HG03432 (cell line): ENCODE results near the gene KCNA1.
"Not testable (repeated sequence)": the region's sequence is repeated elsewhere in the genome, so short reads cannot be mapped to it uniquely, and the experiment has no call there.

Experiments used
- ATAC-seq: cut with Tn5 transposase; IDR thresholded peaks from one replicate; pipeline ENCODE4 v1.9.1; 2021; ENCODE audit warnings: mild to moderate bottlenecking, moderate library complexity; ENCODE audit not compliant: unreplicated experiment

The KCNA1 gene

DNA sequence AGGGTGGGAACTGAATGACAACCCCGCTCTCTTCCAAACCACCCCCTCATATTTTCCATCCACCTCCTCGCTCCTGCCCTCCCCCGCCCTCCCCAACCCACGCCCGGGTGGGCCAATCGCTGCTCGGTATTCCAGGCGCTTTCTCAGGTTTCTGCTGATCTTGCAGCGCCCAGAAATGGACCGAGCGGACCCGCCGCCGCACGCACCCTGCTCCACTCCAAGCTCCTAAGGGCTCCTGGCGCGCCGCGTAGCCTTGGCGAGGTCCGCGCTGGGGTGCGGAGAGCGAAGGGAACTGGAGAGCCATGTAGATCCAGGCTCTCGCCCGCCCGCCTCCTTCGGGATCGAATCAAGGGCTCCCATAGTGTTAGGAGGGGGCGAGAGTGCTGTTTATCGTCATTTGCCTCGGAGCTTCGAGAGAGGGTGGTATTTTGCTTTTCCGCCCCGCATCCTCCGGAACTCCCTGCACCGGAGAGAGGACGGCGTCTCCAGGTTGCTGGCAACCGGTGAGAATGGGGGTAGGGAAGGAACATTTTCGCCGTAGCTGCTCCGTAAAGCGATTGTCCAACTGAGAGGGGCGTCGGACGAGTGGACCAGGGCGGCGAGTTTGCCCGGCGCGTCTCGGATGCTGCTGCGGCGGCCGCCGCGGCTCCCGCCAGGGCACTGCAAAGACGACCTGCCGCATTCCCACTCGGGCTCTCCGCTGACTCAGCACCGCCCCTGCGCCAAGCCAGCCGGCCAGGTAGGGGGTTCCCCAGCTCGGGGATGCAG, at the start of gene KCNA1:
Gene KCNA1 (plus strand): TSS at position 172 of the 768 bp plus-strand sequence. CDS start 1,474 bp downstream, outside the sequence.
- no peak for ATAC-seq

DNA sequence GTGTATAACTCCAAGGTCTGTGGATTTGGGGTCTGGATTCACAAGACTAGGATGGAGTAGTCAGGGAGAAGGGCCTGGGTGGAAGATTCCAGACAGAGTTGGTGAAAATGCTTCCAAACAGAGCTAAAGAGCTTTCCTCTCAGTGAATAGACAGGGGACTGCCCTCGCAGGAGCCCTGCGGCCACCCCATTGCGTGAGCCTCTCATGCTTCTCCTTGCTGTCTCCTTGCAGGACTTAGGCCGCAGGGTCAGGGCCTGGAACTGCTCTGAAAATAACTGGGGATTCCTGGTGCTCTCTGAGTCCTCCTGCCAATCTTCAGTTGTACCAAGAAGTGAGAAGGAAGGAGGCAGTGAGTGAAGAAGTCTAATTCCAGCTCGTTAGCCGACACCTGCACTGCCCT, 49.0 kb upstream of the KCNA1 start:
- ATAC-seq = no peak

DNA sequence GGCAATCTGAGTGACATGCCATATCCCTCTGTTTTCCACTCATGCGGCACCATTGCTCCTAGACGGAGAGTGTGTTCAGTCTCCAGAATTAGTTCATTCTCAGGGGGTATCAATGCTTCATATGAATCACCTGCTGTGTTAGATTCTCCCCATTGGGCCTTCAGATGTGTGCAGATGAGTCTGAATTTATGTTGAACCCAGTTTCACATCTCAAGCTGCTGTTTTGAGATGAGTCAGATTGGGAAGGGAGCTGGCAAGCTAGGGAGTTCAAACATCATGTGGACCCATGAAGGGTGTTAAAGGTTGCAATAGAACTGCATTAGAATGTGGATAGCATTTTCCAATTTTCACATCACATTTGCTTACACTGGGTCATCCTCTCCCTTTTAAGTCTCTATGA, 46.9 kb upstream of the KCNA1 start:
- no peak for ATAC-seq

DNA sequence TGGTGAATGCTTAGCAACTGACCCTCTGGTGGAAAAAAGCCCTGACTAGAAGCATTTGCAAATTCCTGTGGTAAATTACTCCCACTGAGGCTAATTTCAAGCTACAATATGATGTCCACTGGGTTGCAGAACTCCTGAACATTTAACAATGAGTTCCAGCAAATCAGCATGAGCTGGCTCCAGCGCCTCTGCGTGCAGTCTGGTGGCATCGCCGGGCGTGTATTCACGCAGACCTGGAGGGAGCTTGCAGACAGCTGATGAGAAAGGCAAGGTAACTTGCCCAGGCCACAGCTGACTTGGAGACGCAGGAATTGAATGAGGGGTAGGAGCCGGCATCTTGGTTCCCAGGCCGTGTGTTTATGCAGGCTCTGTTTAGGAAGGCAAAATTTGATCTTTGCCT, 45.1 kb upstream of the KCNA1 start:
- no peak for ATAC-seq

DNA sequence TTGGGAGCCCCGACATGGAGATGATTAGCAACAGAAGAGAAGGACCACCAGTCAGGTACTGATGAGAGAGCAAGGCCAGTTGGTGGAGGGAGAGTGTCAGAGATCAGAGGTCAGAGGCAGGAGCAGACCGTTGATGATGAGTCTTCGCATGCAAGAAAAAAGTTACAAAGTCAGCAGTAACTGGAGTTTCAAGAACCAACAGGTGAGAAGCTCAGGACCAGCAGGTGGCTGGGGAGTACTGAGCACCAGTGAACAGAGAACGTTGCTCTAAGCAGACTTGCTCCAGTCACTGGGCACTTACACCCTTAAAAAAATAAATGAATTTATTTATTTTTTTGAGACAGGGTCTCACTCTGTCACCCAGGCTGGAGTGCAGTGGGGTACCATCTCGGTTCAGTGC, 44.5 kb upstream of the KCNA1 start:
- no peak for ATAC-seq

DNA sequence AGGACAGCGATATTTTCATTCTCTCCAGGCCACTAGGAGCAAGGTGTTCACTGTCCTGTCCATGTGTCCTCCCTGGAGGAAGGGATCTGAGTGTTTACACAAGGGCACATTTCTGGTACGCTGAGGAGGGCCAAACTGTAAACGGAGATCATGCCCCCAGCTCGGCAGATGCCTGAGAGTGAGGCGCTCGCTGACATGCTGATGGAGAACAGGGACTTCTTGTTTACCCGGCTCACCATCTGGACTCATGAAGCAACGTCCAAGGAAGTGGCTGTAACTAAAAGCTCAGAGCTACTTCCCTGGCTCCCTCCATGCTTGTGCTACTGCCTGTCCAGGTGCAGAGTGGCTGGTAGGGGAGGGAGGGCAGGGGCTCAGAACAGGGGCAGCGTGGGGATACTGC, 43.4 kb upstream of the KCNA1 start:
- ATAC-seq = no peak

DNA sequence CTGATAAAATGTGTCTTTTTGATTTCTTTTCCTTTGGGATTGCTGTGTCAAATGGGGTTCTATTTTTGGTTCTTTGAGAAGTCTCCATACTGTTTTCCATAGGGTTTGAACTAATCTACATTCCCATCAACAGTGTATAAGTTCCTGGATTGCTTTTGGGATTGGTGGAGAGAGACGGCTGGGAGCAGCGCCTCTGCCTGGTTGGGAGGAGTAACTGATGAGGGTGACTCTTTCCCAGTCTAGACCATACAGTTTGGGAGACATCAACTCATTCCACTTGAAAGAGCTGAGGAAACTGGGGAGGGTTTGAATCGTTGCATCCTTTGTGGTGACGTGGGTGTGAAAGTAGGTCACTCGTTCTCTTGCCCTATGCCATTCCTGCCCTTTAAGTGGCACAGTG, 42.3 kb upstream of the KCNA1 start:
- ATAC-seq = no peak

DNA sequence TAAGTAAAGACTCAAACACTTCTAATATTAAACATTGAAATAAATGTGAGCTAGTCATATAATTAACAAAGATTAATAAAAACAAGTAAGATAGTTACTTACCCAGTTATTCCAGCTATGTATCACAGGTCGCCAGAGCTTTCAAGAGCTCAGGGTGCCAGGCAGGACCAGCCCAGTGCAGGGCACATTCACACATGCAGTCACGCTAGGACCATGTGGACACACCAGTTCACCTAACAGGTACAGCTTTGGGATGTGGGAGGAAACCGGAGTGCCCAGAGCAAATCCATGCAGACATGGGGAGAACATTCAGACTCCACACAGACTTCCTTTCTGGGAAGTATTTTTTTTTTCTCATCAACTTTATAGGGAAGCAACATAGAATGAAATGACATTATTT, 39.3 kb upstream of the KCNA1 start:
- no peak for ATAC-seq

DNA sequence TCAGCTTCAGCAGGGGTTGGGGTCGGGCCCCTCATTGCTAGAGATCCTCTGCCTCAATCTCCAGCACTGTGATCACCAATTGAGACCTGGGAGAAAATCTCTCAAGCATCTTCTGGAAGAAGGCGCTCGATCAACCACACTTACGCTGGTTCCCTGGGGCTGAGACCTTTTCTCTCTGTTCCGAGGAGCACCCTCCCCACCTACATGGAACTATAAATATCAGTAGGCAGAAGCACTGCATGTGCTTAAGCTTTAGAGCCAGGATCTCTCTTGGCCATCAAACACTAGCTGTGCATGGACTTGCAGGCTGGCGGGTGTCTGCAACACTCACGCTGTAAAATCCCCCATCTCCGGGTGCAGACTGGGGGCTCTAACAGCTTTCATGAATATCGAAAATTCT, 38.2 kb upstream of the KCNA1 start:
- no peak for ATAC-seq

DNA sequence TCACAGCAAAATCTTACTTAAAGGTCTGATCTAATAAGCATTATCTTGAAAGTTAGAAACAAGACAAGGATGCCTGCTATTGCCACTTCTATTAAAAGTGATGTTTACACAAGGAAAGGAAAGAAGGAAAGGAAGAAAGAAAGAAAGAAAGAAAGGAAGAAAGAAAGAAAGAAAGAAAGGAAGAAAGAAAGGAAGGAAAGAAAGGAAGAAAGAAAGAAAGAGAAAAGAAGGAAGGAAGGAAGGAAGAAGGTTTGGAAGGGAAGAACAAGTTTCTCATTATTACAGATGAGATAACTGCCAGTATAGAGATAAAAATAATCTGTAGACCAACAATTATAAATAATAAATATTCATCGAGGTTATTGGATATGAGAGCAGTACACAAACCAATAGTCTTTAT, 35.8 kb upstream of the KCNA1 start:
- ATAC-seq = no peak

DNA sequence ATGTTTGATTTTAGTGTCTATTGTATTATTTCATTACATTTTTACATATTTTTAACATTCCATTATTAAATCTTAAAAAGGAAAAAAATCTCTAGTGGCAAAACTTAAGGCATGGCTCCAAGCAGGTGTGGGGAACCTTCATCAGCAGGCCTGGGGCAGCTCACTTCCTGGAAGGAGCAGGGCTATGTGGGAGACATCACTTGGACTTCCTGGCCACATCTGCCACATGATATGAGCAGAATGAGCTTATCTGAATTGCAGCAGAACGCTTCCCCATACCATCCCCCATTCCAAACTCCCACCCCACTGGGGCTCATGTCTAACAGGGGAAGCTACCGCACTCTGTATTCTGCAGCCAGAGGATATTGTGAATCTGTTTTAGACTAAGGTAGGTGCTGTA, 35.0 kb upstream of the KCNA1 start:
- ATAC-seq = no peak

DNA sequence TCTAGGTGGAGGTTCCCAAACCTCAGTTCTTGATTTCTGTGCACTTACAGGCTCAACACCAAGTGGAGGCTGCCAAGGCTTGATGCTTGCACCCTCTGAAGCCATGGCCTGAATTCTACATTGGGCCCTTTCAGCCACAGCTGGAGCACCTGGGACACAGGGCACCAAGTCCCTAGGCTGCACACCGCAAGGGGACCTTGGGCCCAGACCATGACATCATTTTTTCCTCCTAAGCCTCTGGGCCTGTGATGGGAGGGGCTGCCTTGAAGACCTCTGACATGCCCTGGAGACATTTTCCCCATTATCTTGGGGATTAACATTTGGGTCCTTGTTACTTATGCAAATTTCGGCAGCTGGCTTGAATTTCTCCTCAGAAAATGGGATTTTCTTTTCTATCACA, 30.2 kb upstream of the KCNA1 start:
- not testable (repeated sequence) for ATAC-seq

DNA sequence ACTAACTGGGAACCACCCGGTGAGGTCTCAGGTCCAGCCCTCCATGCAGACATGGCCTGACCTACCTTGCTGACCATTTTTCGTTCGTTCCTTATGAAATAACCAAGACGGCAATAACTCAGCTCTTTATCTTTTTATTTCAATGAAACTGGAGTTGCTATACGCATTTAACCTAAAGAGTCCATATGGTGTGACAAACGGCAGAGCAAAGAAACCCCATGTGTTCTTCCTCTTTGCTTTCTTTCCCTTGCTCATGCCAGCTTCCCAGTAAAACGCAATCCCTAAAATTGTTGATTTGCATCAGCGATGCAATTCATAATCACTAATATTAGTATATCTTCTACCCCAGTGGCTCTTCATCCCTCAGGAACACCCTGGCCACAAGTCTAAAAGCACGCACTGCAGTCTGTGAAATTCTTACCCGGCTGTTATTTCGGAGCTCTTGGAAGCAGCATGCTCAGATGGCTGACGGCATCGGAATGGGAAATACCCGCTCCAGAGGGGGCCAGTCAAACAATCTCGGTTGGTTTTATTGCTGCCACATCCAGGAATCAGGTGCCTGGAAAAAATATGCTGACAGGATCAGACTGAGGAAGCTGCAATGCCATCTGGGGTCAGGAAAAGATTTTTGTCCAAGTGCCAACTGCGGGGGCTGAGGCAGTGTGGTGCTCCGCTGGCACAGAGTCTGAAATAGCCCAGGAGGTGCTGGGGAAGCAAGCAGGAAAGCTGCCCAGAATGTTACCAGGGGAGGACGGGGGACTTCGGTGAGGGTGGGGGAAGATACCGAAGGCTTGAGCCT, 28.2 kb upstream of the KCNA1 start:
- no peak for ATAC-seq

DNA sequence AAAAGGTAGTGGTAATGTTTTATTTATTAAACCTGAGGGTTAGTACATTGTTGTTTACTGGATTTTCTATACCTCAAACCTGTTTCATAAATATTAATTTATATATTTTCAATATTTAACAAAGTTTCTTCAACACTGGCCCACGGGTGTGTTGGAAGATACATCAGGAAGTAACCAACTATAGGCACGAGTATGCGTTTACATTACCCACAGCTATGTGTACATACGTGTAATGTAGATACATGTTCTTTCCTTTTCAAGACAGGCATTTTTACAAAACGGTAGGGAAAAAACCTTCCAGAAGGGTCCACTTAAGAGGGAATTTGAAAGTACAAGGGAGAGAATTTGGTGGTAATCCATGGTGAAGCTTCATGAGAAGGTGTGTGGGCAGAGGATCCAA, 17.8 kb upstream of the KCNA1 start:
- no peak for ATAC-seq

DNA sequence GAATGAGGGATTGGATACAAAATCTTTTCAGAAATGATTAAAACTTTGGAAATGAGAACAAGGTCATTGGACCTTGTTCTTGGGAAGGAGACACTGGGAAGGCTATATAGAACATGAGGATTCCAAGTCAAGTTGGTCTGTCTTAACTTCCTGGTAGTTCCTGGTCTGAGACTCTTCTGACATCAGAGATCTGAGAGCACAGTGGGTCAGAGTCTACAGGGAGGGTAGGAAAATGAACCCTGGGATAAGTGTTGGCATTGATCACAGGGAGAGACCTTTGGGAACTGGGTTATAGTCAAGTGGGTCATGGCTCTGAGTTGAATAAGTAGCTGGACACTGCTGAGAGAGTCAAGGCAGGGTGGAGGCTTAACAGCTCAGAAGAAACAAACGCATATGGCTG, 17.3 kb upstream of the KCNA1 start:
- no peak for ATAC-seq

DNA sequence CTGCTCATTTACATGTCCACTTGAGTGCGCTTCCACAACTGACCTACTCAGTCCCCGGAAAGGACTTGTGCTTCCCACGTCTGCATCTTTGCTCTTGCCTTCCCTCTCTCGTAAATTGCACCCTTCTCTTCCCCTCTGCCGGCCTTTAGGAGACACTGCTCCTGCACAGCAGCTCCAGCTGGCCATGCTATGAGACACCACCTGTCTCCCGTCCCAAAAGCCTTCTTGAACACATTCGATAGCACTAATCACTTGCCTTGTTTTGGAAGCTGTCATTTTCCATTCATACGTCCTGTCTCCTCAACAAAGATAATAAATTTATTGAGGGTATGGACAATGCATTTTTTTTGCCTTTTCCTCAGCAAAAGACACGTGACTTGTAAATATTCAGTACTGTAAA, 15.7 kb upstream of the KCNA1 start:
- no peak for ATAC-seq

DNA sequence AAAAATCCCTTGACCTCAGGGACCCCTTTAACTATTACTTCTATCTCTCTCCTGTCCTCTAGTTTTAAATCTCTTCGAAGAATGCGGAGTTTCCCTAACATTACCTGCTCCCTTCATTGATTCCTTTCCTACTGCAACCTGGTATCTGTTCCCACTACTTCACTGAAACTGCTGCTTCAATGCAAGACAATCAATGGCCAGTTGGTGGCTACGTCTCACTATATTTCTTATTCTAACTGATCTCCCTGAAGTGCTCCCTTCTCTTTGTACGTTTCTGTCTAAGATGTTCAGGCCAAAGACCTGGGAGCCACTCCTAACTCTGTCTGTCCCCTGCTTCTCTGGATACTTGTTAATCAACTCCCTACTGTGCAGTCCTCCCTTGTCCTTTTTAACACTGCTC, 10.3 kb upstream of the KCNA1 start:
- no peak for ATAC-seq

DNA sequence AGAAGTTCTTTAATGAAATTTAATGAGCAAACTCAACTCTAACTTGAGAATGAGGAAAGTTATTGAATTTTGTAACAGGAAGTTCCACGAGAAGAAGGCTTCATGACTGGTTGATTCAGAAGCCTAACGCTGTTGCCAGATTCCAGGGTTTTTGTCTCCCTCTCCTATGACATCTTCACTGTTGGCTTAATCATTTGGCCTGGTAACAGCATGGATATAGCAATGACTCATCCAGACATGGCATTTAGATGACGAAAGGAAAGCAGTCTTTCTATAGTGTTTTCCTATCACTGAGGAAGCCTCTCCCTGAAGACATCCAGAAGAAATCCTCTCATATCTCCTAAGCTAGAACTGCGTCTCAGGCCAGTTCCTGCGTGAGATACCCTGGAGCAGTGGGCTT, 9.4 kb upstream of the KCNA1 start:
- no peak for ATAC-seq

DNA sequence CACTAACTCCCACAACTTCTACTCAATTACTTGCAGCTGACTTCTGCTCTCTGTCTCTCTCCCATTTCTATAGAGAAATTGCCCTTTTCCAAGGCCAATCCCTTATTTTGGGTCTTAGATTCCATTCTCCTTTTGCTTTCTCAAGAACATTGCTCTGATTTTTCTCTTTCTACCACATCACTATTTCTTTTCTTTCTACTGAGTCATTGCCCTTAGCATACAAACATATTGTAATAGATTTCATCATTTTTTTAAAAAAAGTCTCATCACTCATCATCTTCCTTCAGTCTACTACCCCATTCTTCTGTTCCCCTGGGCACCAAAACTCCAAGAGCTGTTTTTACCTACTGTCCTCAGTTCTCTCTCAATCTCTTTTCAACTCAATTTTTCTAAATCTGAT, 4.4 kb upstream of the KCNA1 start:
- ATAC-seq = no peak

DNA sequence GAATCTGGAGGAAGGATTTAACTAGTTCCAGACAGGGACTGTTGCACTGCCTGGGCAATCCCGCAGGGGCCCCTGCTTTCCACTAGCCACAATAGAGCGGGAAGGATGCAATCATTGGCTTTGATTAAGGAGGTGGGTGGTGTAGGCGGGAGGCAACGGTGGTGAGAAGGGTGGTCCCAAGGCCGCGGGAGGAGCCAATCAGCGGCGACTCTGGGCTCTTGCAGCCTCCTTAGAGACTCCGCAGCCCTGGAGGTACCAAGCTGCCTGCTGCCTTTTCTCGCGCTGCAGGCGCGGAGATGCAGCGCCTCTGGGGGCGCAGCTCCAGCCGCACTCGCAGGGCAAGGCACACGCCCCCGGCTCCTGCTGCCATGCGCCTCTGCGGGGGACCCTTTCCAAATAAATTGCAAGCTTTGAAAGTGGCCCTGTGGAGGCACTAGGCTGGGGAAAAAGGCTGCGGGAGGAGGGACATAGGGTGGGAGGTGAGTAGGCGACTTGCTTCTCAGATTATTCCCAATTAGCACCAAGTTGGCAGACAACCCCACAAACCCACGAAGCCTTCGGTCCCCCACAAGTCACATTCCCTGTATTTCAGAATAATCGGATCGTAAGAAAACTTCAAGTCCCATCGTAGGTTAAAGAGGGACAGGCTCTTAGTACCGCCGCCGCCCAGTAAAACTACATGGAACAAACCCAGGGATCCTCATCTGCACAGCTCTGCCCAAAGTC, 858 bp upstream of the KCNA1 start:
- ATAC-seq = no peak

DNA sequence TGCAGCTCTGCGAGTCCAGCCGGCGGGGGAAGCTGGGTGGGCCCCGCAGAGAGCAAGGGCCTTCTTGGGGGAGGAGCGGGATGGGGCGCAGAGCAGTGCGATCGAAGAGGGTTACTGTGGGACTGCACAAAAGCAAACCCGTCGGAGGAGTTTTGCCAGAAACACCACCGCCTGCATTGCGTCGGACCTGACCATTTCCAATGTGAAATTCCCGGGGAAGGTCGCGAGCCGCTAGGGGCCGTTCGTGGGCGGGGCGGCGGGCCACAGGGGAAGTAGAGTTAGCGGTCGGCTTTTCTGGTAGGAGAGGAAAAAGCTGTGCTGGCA, 333 bp upstream of the KCNA1 start:
- no peak for ATAC-seq
